IMR-90 (cell line): ENCODE measurements around the gene SLC2A8. TPM values are rescaled to one million over a fixed set of nuclear protein-coding genes. Genes with fewer than 3 reads are reported as not detected.

Experiments used
- ATAC-seq: fragments of 200-7000 bp; cut with Tn5 transposase; 2 replicates; pipeline ENCODE4 v1.9.1; 2020; ENCODE audit warnings: low read depth, mild to moderate bottlenecking, moderate library complexity
- BruUV-seq: library from RNA; stranded (reverse); fragments of 400-500 nt; replicated peaks from 2 replicates; lab custom pipeline; 2021; lab: Mats Ljungman, UMichigan
- CTCF ChIA-PET: fragments of 300-600 bp; formaldehyde crosslinking; extraction: SDS; loops from one replicate; lab custom pipeline; 2021; ENCODE audit warnings: antibody characterized with exemption; lab: Yijun Ruan, JAX
- POLR2A ChIA-PET: fragments of 300-600 bp; sonication (Branson Sonifier 250); formaldehyde crosslinking; loops from one replicate; lab custom pipeline; 2022; ENCODE audit warnings: antibody characterized with exemption; ENCODE audit not compliant: unreplicated experiment; lab: Charles Lee
- DNase-seq: peaks from one replicate; pipeline ENCODE4 v3.0.0; 2013
- H2AFZ ChIP-seq: replicated peaks from 2 replicates; pipeline ENCODE3; 2013; ENCODE audit warnings: low read length, mild to moderate bottlenecking; ENCODE audit not compliant: poor library complexity
- H2AK5ac ChIP-seq: 2 replicates; pipeline ENCODE4 v1.6.1; 2013; ENCODE audit warnings: low read depth, low read length, inconsistent platforms
- H2AK9ac ChIP-seq: replicated peaks from 2 replicates; pipeline ENCODE3; 2013; ENCODE audit warnings: mild to moderate bottlenecking, low read depth, low read length, moderate library complexity; ENCODE audit not compliant: poor library complexity
- H2BK120ac ChIP-seq: 2 replicates; pipeline ENCODE4 v1.6.1; 2013; ENCODE audit warnings: low read depth, low read length, inconsistent platforms
- H2BK15ac ChIP-seq: 3 replicates; pipeline ENCODE4 v1.6.1; 2013; ENCODE audit warnings: low read depth, low read length, inconsistent platforms
- H2BK20ac ChIP-seq: 2 replicates; pipeline ENCODE4 v1.6.1; 2013; ENCODE audit warnings: low read depth, mild to moderate bottlenecking, inconsistent platforms, low read length, moderate library complexity
- H2BK5ac ChIP-seq: 2 replicates; pipeline ENCODE4 v1.6.1; 2013; ENCODE audit warnings: mild to moderate bottlenecking, low read depth, low read length, inconsistent platforms; ENCODE audit not compliant: poor library complexity, severe bottlenecking
- H3K14ac ChIP-seq: replicated peaks from 2 replicates; pipeline ENCODE4 v1.6.1; 2013; ENCODE audit warnings: low read depth, low read length, inconsistent platforms
- H3K18ac ChIP-seq: 2 replicates; pipeline ENCODE4 v1.6.1; 2013; ENCODE audit warnings: low read depth, low read length, control low read depth
- H3K23ac ChIP-seq: 2 replicates; pipeline ENCODE4 v1.6.1; 2013; ENCODE audit warnings: low read depth, low read length, inconsistent platforms
- H3K27ac ChIP-seq: 2 replicates; pipeline ENCODE4 v1.5.1; 2013; ENCODE audit warnings: mild to moderate bottlenecking, control low read depth, low read length; ENCODE audit not compliant: insufficient read depth
- H3K27me3 ChIP-seq: 2 replicates; pipeline ENCODE4 v1.6.1; 2013; ENCODE audit warnings: low read length; ENCODE audit not compliant: control insufficient read depth, insufficient read depth
- H3K36me3 ChIP-seq: 2 replicates; pipeline ENCODE4 v1.6.1; 2013; ENCODE audit warnings: low read length, mixed read lengths; ENCODE audit not compliant: control insufficient read depth, insufficient read depth
- H3K4ac ChIP-seq: 2 replicates; pipeline ENCODE4 v1.6.1; 2013; ENCODE audit warnings: low read depth, low read length, inconsistent platforms
- H3K4me1 ChIP-seq: 2 replicates; pipeline ENCODE4 v1.6.1; 2013; ENCODE audit warnings: low read length, mixed read lengths; ENCODE audit not compliant: control insufficient read depth, insufficient read depth
- H3K4me2 ChIP-seq: 2 replicates; pipeline ENCODE4 v1.6.1; 2013; ENCODE audit warnings: low read depth, mild to moderate bottlenecking, control low read depth, low read length, moderate library complexity
- H3K4me3 ChIP-seq: 2 replicates; pipeline ENCODE4 v1.5.1; 2013; ENCODE audit warnings: low read depth, mild to moderate bottlenecking, control low read depth, low read length, moderate library complexity; ENCODE audit not compliant: insufficient read depth
- H3K56ac ChIP-seq: 2 replicates; pipeline ENCODE4 v1.6.1; 2013; ENCODE audit warnings: low read length, inconsistent platforms; ENCODE audit not compliant: insufficient read depth; ENCODE audit errors: extremely low read depth
- H3K79me1 ChIP-seq, 2 experiments: 2 replicates each; pipeline ENCODE4 v1.6.1; 2013; ENCODE audit warnings: low read length in 2 of 2, inconsistent platforms in 1 of 2, low read depth in 1 of 2
- H3K9ac ChIP-seq: 2 replicates; pipeline ENCODE4 v1.6.1; 2013; ENCODE audit warnings: low read depth, low read length, control low read depth
- H3K9me1 ChIP-seq: 2 replicates; pipeline ENCODE4 v1.6.1; 2013; ENCODE audit warnings: low read length, inconsistent platforms; ENCODE audit not compliant: insufficient read depth
- H3K9me3 ChIP-seq: 2 replicates; pipeline ENCODE4 v1.6.1; 2013; ENCODE audit warnings: low read length; ENCODE audit not compliant: control insufficient read depth, insufficient read depth
- H4K20me1 ChIP-seq: 2 replicates; pipeline ENCODE4 v1.6.1; 2013; ENCODE audit warnings: low read length, inconsistent platforms; ENCODE audit not compliant: insufficient read depth
- H4K5ac ChIP-seq: 2 replicates; pipeline ENCODE4 v1.6.1; 2013; ENCODE audit warnings: mild to moderate bottlenecking, low read depth, low read length, control low read depth
- H4K8ac ChIP-seq, 2 experiments: 2 replicates each; pipeline ENCODE4 v1.6.1; 2013; ENCODE audit warnings: low read depth in 2 of 2, low read length in 2 of 2, control low read depth in 1 of 2, inconsistent platforms in 1 of 2
- H4K91ac ChIP-seq: 2 replicates; pipeline ENCODE4 v1.6.1; 2013; ENCODE audit warnings: low read depth, low read length, inconsistent platforms; ENCODE audit not compliant: insufficient read depth
- CEBPB ChIP-seq: IDR thresholded peaks from 2 replicates; pipeline ENCODE4 v1.6.1; 2012; ENCODE audit warnings: low read depth, low read length, improper control_type of control experiment
- CHD1 ChIP-seq: IDR thresholded peaks from 2 replicates; pipeline ENCODE4 v1.6.1; 2012; ENCODE audit warnings: low read depth, low read length, improper control_type of control experiment
- FOS ChIP-seq: fragments of 150-350 bp; IDR thresholded peaks from 2 replicates; pipeline ENCODE4 v1.6.1; 2016; ENCODE audit warnings: low read depth, low read length
- MXI1 ChIP-seq: IDR thresholded peaks from 2 replicates; pipeline ENCODE4 v1.6.1; 2012; ENCODE audit warnings: low read depth, mild to moderate bottlenecking, low read length, moderate library complexity, borderline replicate concordance
- POLR2A ChIP-seq: IDR thresholded peaks from 2 replicates; pipeline ENCODE4 v1.6.1; 2012; ENCODE audit warnings: mild to moderate bottlenecking, low read depth, low read length
- RAD21 ChIP-seq: IDR thresholded peaks from 2 replicates; pipeline ENCODE4 v1.6.1; 2012; ENCODE audit warnings: low read length, improper control_type of control experiment
- RCOR1 ChIP-seq: IDR thresholded peaks from 2 replicates; pipeline ENCODE4 v1.6.1; 2012; ENCODE audit warnings: mild to moderate bottlenecking, low read length, improper control_type of control experiment; ENCODE audit not compliant: insufficient replicate concordance
- RFX5 ChIP-seq: IDR thresholded peaks from 2 replicates; pipeline ENCODE4 v1.8.0; 2012; ENCODE audit warnings: low read depth, mild to moderate bottlenecking, low read length, moderate library complexity
- SMC3 ChIP-seq: fragments of 150-350 bp; IDR thresholded peaks from 2 replicates; pipeline ENCODE4 v1.6.1; 2016; ENCODE audit warnings: low read depth, mild to moderate bottlenecking, antibody characterized with exemption, low read length, moderate library complexity
- WGBS, 2 experiments: methylation state at CpG; one replicate each; pipeline versions ENCODE4 v1.1.5 to v1.1.7; 2013; ENCODE audit warnings: missing lambda C conversion rate in 2 of 2; ENCODE audit not compliant: insufficient read length in 1 of 2; ENCODE audit errors: extremely low coverage in 2 of 2; 5-methylcytosine and 5-hydroxymethylcytosine counted together
- dilution Hi-C: fragments of 300-500 bp; cut with HindIII; formaldehyde crosslinking; loops from one replicate; pipeline ENCODE4 v1.14.3; 2018; ENCODE audit warnings: low sequenced_read_pairs; ENCODE audit not compliant: unreplicated experiment
- in situ Hi-C: fragments of 300-500 bp; cut with MboI; formaldehyde crosslinking; loops from 3 replicates; pipeline ENCODE4 v1.14.3; 2019; ENCODE audit warnings: low sequenced_read_pairs, inconsistent platforms, mixed read lengths
- intact Hi-C: fragments of 100-400 bp; cut with micrococcal nuclease; formaldehyde crosslinking; loops from 2 replicates; pipeline ENCODE4 v1.10.0; 2022
- polyA plus RNA-seq, 3 experiments: library from polyadenylated mRNA; depleted of rRNA; stranded (reverse); fragments of >200 nt; gene quantifications; 2 replicates each; pipeline ENCODE4 v1.2.3, GENCODE V29; 2012; ENCODE audit warnings: low replicate concordance in 1 of 3
- total RNA-seq: library from RNA; depleted of rRNA; stranded (reverse); fragments of >200 nt; gene quantifications from 2 replicates; pipeline ENCODE4 v1.2.3, GENCODE V29; 2012

SLC2A8 gene
- total and polyA plus RNA-seq, 2 of the 4 experiments (the other 2 are of a cell fraction), result 9.0 to 12.0 TPM

GRCh38 chr9:127448112-127448805, 51.3 kb downstream of the SLC2A8 start (continued):
- TF ChIP-seq SMC3, result no peak

GRCh38 chr9:127449332-127449966, 52.5 kb downstream of the SLC2A8 start:
- Histone ChIP-seq H3K4me1 (peaks cover 13% of the 10 kb centered on the region), H3K4me2 (peak overlapping the region; percentile 97), H3K9ac (peak overlapping the region; percentile 95), H2BK5ac (peak overlapping the region; percentile 77), H4K91ac (no peak overlapping the region), H3K27me3 (no peaks in the 10 kb centered on the region), H2BK15ac (no peak overlapping the region), H2AFZ (no peak overlapping the region), H3K79me1 (peaks cover 21 to 77% of the 10 kb centered on the region in 2 experiments), H3K18ac (no peak overlapping the region), H3K27ac (peak overlapping the region; percentile 91), H3K36me3 (peaks cover 60% of the 10 kb centered on the region), H4K8ac (peak overlapping the region in 1 of 2 experiments; percentile 34; a peak in 1 of 4 replicates), H4K20me1 (peaks cover 67% of the 10 kb centered on the region), H2AK5ac (0 out of 2 replicates have a peak overlapping the region, but pooled peaks have one; percentile 38), H3K9me1 (peaks cover 21% of the 10 kb centered on the region), H3K56ac (peak overlapping the region; percentile 16; the same call in 1 of the 2 replicates), H2BK120ac (no peak overlapping the region), H3K14ac (peak overlapping the region; percentile 96), H2AK9ac (no peak overlapping the region), H3K4me3 (peak overlapping the region; percentile 83), H3K23ac (peak overlapping the region; percentile 63), H4K5ac (no peak overlapping the region), H3K4ac (peak overlapping the region; percentile 24; the same call in 1 of the 2 replicates), H3K9me3 (peaks cover 10% of the 10 kb centered on the region), H2BK20ac (no peak overlapping the region)
- TF ChIP-seq MXI1 (no peak), POLR2A (no peak), RCOR1 (no peak), CHD1 (no peak), RAD21 (no peak), FOS (no peak), RFX5 (no peak), CEBPB (no peak), SMC3 (no peak)
- dilution Hi-C loops (no loop called here), intact Hi-C loops (no loop called here), in situ Hi-C loops (no loop called here)
- ChIA-PET CTCF (no interaction called here), POLR2A (no interaction called here)
- no TSS peak for BruUV-seq
- no peak for ATAC-seq
- no CpG with 5 or more reads among the region's 5 CpGs for WGBS, 2 experiments
- DNase-seq, result no peak
